HG03159 (cell line): ENCODE data around the gene CHMP4B.

Experiments
- ATAC-seq: cut with Tn5 transposase; IDR thresholded peaks from one replicate; pipeline ENCODE4 v1.9.1; 2021; ENCODE audit warnings: mild to moderate bottlenecking, moderate library complexity; ENCODE audit not compliant: unreplicated experiment

The CHMP4B gene, protein sequence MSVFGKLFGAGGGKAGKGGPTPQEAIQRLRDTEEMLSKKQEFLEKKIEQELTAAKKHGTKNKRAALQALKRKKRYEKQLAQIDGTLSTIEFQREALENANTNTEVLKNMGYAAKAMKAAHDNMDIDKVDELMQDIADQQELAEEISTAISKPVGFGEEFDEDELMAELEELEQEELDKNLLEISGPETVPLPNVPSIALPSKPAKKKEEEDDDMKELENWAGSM

DNA sequence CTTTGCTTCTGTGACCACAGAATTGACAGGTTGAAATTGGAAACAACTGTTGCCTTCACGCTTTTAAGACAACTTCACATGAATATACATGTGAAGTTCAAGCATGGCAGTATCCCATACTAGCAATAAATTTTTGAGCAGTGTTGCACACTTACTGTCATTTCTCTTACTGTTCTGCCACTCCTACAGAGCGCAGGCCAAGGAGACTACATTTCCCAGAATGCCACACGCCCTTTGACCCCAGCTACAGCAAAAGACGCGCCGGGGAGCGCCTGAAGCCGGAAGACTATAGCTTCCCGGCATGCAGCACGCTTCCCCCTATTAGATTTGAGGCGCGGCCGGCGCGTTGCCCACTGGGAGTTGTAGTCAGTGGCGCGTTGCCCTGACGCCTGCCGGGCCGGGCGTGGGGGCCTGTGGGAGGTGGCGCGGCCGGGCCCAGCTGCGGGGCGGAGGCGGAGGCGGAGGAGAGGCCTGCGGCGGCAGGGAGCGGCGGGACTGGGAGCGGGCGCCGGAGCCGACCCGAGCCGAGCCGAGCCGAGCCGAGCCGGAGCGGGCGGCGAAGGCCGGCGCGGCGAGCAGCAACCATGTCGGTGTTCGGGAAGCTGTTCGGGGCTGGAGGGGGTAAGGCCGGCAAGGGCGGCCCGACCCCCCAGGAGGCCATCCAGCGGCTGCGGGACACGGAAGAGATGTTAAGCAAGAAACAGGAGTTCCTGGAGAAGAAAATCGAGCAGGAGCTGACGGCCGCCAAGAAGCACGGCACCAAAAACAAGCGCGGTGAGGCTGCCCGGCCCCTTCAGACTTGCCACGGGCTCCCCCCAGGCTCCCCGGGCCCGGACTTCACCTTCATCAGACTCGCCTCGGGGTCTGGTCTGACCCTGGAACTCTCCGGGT is at the start of gene CHMP4B:
Gene CHMP4B (plus strand): TSS at position 464 of the 891 bp plus-strand sequence. CDS start 121 bp downstream, at position 585.
- peak; percentile 94 for ATAC-seq

DNA sequence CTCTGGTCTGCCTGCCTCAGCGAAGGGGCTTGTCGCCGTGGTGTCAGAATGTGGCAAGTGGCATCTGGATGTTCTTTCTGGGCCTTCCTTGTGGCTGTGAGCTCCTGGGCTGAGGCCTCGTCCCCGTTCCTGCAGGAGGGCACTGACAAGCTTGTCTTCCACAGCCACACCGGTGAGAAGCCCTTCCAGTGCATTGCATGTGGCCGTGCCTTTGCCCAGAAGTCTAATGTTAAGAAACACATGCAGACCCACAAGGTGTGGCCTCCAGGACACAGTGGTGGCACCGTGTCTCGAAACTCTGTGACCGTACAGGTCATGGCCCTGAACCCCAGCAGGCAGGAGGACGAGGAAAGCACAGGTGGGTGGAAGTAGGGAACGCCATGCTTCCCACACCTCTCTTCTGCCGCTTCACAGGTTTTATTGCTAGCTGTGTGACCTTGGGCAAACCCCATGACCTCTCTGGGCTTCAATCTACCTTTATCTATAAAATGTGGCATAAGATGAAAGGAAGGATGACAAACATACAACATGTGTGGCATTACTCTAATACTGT is 49.4 kb upstream of the CHMP4B start:
- ATAC-seq: no peak

DNA sequence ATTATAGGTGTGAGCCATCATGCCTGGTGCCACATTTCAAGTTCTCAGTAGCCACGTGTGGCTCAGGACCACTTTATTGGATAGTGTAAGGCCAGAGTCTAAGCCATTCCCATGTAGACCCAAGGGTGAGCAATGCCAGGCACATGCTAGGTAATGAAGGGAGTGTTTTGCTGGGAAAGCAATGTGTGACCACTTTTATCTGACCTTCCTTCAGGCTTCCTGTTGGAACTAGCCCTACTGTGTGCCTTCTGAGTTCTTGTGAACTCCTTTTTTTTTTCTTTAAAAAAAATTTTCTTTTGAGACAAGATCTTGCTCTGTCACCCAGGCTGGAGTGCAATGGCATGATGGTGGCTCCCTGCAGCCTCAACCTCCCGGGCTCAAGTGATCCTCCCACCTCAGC is 46.0 kb upstream of the CHMP4B start:
- no peak for ATAC-seq

DNA sequence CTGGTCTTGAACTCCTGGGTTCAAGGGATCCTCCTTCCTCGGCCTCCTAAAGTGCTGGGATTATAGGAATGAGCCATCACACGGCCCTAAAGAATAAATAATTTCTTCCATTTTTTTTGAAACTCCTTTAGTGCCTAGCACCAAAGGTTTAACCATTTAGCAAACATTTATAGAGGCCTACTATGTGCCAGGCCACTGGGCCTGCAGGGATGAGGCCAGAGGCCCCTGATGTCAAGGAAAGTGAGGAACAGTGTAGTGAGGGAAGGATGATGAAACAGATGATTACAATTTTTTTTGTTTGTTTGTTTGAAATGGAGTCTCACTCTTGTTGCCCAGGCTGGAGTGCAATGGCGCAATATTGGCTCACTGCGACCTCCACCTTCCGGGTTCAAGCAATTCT is 45.6 kb upstream of the CHMP4B start:
- ATAC-seq: no peak

DNA sequence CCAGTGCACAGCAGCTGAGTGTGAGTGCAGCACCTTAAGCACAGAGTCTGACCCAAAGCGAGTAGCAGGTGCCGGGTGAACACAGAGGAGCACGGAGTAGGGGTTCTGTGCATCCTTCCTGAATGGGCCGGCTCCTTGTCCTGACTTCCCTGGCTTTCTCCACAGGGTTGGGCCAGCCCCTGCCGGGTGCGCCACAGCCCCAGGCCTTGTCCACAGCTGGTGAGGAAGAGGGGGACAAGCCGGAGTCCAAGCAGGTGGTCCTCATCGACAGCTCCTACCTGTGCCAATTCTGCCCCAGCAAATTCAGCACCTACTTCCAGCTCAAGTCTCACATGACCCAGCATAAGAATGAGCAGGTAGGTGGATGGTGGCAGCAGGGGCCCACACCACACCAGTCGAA is 44.5 kb upstream of the CHMP4B start:
- ATAC-seq: no peak

DNA sequence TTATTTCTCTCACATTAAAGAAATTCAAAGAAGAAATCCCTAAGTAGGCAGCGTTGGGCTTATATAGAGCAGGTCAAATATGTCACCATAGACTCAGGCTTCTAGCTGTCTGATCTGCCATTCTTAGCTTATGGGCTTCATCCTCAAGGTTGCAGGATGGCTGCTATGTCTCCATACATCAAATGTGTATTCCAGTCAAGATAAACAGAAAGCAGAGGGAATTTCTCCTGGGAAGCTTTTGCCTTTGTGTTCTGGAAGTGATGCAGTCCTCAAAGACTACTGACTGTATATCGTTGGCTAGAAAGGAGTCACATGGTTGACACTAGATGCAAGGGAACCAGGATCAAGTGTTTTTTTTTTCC is 43.4 kb upstream of the CHMP4B start:
- no peak for ATAC-seq

DNA sequence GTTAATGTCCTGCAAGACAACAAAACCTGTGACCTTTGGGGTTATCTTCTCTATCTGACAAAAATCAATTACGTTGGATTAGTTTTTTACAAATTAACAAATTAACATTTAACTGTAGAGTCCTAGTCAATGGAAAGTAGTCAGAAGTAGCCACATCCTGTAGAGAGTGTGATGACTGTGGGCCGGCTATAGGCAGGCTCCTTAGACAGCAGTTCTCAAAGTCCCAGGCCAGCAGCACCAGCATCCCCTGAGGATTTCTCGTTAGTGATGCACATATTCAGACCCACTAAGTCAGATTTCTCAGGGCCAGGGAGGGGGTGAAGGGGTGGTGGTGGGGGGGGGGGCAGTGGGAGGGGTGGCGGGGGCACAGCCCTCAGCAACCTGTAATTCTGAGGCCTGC is 42.1 kb upstream of the CHMP4B start:
- no peak for ATAC-seq

DNA sequence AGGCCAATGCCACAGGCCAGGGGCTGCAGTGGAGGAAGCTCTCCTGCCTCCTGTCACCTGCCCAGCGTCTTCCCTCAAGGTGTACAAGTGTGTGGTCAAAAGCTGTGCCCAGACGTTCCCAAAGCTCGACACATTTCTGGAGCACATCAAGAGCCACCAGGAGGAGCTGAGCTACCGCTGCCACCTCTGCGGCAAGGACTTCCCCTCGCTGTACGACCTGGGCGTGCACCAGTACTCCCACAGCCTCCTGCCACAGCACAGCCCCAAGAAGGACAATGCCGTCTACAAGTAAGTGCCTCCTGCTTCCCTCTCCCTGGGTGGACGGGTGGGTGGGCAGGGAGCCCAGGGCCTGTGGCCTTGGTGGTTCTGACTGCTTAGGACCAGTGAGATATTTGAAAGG is 41.1 kb upstream of the CHMP4B start:
- ATAC-seq: no peak

DNA sequence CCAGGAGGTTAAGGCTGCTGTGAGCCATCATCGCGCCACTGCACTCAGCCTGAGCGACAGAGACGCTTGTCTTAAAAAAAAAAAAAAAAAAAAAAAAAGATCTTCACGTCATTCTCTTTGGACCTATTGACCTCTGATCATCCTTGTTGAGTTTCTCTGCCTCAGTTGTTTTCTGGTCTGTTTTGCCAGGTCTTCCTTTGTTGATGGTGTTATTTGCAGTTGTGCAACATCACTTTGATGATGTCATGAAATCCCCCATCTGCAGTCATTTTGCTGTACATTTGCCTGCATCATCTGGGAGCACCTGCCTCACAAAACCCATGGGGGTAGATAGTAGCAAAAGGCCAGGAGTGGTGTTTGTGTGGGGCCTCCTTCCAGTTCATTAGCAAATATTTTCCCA is 39.2 kb upstream of the CHMP4B start:
- ATAC-seq: no peak

DNA sequence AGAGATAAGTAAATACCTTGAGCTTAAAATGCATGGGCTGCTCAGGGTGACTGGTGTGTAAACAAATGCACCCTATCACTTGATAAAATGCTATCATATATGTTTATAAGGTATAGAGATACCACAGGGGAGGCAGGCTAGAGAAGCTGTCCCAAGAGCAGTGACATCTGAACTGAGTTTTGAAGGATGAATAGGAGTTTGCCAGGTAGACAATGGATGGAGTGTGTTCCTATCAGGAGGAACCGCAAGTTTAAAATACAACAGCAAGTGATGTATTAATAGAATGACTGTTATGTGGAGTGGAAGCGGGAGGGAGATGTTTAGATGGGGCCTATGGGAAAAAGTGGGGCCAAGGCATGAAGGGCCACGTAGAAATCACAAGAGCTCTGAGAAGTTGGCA is 38.7 kb upstream of the CHMP4B start:
- no peak for ATAC-seq

DNA sequence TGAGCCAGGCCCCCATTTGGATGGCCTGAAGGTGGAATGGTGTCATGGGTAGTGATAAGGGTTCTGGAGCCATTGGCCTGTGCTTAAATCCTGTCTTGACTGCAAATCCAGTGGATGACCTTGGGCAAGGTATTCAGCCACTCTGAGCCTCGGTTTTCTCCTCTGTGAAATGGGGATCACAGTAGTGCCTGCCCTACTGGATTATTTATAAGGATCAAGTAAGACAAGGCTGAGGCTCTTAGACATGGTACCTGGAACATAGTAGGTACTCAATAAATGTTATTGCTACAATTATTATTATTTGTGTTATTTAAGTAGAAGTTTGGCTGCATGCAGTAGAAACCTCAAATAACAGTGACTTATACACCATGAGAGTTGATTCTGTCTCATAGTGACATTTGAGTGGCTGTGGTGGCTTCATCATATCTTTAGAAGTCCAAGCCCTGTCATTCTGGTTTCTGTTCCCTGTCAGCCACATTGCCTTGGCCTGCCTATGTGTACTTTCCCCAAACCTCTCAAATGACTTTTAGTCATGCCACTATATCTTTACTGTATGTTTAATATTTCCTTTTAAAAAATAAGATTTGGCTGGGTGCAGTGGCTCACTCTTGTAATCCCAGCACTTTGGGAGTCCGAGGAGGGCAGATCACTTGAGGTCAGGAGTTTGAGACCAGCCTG is 37.6 kb upstream of the CHMP4B start:
- ATAC-seq: peak; percentile 55

DNA sequence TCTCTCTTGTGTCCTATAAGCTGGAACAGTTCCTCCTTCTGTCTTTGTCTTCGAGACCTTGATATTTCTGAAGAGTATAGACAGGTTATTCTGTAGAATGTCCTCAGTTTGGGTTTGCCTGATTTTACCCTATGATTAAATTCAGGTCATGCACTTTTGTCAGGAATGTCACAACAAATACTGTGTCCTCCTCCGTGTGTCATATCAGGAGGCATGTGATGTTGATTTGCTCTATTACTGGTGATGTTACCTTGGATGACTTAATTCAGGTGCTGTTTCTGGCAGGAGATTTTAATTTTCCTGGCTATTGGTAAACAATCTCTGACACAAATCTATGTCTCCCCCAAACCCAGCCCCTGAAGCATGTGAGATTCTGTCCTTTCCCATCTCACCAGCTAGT is 33.3 kb upstream of the CHMP4B start:
- ATAC-seq: no peak

DNA sequence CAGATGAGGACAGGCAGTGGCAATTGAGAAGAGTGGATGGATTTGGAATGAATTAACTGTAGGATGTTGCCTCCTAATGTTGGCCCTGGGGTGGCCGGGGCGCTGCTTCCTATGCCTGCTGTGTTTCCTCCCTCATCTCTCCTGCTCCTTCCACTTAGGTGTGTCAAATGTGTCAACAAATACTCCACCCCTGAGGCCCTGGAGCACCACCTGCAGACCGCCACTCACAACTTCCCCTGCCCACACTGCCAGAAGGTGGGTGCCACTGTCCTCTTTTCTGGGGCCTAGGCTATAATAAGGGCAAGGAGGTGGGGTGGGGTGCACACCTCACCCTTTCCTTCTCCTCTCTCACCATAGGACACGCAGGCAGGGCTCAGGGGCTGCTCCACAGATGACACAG is 30.0 kb upstream of the CHMP4B start:
- no peak for ATAC-seq

DNA sequence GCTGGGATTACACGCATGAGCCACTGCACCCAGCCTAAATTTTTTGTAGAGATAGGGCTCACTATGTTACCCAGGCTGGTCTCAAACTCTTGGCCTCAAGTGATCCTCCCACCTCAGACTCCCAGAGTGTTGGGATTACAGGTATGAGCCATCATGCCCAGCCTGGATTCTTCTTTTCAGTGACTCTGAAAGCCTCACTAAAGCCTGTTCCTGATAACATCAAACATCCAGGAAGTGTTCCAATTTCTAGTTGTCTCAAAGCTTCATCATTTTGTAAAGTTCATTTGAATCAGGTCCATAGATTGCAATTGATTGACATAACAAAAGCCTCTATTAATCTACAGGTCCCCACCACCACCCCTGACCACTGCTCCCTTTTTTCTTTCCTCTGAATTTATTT is 29.2 kb upstream of the CHMP4B start:
- no peak for ATAC-seq

DNA sequence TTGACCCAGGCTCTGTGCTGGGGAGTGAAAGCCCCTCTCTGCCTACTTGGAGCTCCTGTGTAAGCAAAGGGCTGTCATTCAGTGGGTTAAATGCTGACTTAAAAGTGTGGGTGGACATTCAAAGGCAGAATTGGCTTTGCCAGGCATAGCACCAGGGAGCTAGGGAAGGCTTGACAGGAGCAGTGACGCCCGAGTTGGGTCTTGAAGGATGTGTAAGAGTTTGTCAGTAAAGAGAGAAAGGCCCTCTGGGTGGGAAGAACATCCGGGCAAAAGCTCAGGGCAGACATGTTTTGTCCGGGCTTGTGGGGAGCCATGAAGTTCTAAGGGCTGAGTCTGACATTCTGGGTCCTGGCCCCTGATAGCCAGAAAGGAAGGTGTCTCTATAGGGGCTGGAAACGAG is 27.9 kb upstream of the CHMP4B start:
- no peak for ATAC-seq

DNA sequence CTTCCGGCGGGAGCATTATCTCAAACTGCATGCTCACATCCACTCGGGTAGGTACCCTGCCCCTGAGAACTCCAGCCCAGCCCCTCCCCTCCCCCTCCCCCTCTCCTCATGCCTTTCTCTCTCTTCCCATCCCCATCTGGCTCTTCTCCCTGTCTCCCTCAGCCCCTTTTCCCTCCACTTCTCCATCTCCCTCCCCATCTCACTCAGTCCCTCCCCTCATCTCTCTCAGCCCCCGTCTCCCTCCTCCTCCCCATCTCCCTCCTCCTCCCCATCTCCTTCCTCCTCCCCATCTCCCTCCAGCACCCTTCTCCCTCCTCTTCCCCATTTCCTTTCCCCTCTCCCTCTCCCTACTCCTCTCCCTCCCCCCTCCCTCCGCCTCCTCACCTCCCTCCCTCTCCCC is 27.3 kb upstream of the CHMP4B start:
- ATAC-seq: no peak

DNA sequence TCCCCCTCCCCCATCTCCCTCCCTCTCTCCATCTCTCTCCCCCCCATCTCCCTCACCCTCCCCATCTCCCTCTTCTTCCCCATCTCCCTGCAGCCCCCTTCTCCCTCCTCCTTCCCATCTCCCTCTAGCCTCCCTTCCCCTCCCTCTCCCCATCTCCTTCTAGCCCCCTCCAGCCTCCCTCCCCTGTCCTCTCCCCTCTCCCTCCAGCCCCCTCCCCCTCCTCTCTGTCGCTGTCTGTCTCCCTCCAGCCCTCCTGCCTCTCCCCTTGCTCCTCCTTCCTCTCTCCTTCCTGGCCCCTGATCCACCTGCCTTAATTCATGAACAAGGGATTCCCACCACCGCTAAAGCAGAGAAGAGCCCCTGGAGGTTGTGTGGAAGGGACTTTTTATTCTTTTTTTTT is 26.9 kb upstream of the CHMP4B start:
- ATAC-seq: no peak

DNA sequence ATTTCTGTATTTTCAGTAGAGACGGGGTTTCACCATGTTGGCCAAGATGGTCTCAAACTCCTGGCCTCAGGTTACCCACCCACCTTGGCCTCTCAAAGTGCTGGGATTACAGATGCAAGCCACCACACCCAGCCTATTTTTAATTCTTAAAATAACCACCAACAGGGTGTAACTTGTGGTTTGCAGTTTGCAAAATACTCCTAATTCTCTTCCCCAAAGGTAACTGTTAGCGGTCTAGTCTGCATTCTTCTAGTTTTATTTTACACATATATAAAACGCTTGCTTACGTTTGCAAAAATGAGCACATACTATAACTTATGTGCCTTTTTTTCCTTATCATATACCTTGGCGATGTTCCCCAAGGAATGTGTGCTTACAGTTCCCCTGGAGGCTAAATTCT is 25.6 kb upstream of the CHMP4B start:
- no peak for ATAC-seq

DNA sequence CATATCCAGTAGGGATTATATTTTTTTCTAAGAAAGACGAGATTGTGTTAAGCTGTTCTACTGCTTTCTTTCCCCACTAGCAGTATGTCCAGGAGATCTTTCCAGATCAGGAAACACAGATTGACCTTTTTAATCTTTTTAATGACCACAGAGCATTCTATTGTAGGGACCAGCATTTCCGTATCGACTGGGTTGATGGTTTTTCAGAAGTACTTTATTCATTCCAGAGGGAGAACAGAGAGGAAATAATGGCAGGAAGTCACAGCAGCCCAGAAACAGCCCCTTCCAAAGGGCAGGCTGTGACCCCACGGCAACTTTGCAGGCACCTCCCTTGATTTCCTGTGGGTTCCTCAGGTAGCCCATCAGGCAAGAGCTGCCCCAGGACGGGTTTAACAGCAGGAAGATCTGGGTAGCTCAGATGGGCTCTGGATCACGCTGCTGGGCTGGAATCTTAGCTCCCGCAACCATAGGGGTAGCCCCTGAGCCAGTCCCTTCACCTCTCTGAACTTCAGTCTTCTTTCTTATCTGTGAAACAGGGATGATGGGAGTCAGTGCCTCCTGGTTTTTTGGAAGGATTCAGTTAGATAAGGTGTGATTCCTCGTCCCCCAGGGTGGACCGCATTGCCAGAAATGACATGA is 23.8 kb upstream of the CHMP4B start:
- no peak for ATAC-seq

DNA sequence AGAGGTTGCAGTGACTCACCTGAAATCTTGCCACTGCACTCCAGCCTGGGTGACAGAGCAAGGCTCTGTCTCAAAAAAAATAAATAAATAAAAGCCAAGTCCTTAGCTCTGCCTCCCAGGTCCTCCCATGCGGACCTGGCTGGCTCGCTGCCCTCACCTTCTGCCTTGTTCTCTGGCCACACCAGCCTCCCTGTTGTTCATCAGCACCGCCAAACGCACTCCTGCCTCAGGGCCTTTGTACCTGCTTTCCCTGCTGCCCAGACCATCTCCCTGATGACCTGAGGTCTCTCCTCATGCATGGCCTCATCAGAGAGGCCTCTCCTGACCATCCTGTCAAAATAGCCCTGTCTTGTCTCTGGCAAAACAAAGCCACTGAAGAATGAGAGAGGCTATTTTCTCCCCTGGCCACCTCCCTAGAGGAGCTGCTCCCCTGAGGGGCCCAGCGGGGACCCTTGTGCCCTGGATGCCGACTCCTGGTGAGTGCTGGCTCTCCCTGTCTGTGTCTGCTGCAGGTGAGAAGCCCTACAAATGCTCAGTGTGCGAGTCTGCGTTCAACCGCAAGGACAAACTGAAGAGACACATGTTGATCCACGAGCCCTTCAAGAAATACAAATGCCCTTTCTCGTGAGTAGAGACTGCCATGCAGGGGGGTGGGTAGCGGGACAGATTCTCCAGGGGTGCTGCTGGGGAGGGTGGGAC is 22.6 kb upstream of the CHMP4B start:
- no peak for ATAC-seq
